Measurements from ENCODE around the gene HIKESHI.
"Not testable (repeated sequence)": the region's sequence is repeated elsewhere in the genome, so short reads cannot be mapped to it uniquely, and the experiment has no call there.

HIKESHI gene

GRCh38 chr11:86302092-86302793 is at the start of gene HIKESHI:
TSS of gene HIKESHI (plus strand) at chr11:86302240. CDS start at chr11:86302449, 209 bp downstream.
- DNase-seq = peak; percentile 98

- no peak for DNase-seq
Observed at GRCh38 chr11:86255896-86256295, 46.1 kb upstream of the HIKESHI start.

DNA sequence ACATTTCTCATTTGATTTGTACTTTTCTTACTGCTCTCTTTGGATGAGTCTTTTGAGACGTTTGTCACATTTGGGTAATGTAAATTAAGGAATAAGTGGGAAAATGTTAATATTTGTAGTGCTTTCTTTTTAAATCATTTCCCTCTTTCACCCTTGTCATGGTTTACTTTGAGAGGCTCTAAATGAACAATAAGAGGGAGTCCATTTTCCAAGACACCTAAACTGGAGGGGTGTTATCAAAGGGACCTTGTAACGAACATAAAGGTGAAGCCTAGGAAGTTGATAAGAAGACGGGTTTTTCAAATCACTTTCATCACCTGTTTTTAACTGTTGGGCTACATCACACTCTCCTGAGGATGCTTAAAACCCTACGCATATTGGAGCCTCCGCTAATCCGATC is 45.4 kb upstream of the HIKESHI start:
- DNase-seq = no peak

GRCh38 chr11:86257446-86257845 is 44.6 kb upstream of the HIKESHI start:
- DNase-seq = no peak

DNA sequence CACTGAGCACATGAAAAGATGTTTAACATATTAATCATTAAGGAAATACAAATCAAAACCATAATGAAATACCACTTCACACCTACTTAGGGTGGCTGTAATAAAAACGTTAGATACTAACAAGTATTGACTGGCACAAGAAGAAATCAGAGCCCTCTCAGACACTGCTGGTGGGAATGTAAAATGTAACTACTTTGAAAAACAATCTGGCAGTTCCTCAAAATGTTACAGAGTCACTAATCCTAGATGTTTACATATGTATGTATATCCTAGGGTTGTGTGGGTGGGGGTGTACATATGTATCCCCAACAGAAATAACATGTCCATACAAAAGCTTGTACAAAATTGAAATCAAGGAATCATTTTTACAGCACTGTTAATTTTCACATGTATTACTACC is 42.3 kb upstream of the HIKESHI start:
- DNase-seq = no peak

DNA sequence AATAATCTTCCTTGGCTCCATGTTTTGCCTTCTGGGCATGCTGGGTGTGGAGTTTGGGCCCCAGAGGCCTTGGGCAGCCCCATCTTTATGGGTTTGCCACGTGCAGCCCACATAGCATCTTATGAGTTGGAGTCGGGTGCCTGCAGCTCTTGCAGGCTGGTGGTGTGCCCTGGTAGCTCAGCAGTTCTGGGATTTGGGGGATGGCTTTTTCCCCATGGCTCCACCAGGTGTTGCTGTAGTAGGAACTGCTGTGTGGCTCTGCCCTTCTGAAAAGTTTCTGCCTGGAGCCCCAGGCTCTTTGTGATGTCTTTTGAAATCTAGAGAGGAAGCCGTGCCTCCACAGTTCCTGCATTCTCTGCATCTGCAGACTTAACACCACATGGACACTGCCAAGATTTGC is 40.7 kb upstream of the HIKESHI start:
- no peak for DNase-seq

GRCh38 chr11:86262387-86262786 is 39.7 kb upstream of the HIKESHI start:
- no peak for DNase-seq

DNA sequence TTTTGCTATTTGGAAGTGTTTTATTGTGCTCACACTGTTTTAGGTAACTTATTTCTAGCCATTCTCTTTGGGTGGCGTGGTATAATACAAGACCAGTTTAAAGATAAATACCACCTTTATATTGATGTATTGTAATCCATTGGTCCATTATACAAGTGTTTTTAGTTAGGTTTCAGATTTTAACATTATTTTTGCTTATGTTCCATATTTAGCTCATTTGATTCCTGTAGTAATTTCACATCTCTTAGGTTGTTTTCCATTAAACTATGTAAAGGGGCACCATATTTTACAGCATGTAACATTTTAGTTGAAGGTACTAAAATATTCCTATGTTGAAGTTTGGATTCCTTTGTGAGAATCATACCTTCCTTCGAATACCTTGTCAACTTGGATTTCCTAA is 37.4 kb upstream of the HIKESHI start:
- DNase-seq = no peak

DNA sequence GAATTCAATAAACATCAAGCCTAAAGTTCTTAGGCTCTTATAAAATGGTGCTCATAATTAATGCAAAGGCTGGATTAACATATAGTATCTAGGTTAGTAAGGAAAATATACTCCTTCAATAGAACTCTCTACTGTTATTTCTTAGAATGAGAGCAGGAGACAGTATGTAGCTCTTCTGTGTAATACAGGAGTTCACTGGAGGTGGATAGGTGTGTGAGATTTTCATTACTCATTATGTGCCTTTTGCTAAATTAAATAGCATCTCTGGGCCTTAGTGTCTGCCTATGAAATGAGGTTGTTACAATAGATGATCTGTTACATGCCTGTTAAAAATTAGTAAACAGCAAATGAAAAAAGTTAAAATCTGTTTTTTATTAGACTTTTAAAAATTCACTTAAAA is 36.8 kb upstream of the HIKESHI start:
- DNase-seq = no peak

- DNase-seq = no peak
Observed at GRCh38 chr11:86269645-86270044, 32.4 kb upstream of the HIKESHI start.

- DNase-seq = no peak
Observed at GRCh38 chr11:86274503-86274902, 27.5 kb upstream of the HIKESHI start.

GRCh38 chr11:86274999-86275398 is 27.0 kb upstream of the HIKESHI start:
- DNase-seq = no peak

DNA sequence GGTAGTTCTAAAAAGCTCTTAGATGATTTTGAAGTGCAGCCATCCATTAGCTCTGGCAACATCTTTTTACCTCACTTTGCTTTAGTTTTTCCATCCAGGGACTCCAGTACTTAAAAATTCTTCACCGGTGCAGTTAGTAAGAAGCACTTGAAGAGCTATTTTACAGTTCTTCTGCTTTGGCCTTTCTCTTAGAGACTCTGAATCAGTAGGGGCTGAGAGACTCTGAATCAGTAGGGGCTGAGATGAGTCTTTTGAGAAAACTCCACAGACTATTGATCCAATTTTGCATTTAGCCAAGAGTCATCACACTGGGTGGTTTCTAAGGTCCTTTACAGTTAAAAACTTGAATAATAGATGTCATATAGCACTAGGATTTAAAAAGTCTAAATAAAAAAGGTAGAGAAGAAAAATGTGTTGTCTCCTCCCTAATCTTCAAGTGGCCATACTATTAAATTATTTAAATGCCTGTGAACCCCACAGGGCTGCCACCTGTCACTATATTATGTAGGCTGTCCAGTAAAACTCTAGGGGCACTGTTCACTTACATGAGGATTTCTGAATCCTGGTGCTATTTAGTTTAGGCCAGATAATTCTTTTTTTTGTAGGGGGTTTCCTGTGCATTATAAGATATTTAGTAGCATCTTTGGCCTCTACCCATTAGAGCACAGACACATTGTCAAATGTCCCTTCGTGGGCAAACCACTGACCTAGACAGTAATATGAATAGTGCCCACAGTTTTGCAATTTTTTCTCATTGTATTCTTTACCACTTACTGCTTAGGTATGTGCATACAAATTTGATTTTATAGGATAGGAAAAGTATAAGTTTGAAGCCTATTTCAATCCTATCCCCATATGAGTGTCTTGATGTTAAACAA is 26.3 kb upstream of the HIKESHI start:
- no peak for DNase-seq

DNA sequence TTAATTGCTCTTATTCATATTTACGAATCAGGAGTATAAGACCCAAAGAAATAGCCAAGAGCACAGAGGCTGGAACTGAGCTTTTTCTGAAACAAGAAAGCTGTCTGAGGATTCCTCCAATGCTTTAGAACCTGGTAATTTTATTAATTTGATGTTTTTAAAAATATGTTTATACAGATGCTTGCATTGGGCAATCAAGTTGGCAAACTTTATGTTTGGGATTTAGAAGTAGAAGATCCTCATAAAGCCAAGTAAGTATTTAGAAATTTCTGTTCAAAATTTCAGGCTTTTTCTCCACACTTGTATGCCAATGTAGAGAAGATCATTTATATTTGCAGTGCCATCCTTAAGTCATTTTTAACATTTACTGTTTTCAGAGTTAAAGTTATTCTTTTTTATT is 24.3 kb upstream of the HIKESHI start:
- DNase-seq = no peak

DNA sequence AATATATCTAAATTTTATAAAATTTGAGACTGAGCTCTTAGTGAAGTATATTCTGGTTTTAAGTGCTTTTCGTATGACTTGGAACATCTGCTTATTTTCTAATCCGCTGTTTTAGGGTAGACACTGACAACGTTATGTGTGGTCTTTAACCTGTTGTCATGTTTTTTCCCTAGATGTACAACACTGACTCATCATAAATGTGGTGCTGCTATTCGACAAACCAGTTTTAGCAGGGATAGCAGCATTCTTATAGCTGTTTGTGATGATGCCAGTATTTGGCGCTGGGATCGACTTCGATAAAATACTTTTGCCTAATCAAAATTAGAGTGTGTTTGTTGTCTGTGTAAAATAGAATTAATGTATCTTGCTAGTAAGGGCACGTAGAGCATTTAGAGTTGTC is 23.8 kb upstream of the HIKESHI start:
- DNase-seq = no peak

- DNase-seq = no peak
Observed at GRCh38 chr11:86279747-86280146, 22.3 kb upstream of the HIKESHI start.

DNA sequence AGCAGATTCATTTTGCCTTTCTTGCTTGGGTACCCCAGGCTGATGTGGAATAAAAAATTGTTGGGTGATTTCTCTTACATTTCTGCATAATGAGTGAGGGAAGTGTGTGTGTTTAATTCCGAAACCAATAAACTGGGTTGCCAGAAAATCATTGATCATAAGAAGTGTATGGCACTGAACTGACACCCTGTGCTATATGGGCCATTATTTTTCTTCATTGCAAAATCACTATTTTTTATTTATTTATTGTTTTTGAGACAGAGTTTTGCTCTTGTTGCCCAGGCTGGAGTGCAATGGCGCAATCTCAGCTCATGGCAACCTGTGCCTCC is 14.6 kb upstream of the HIKESHI start:
- no peak for DNase-seq

- DNase-seq = no peak
Observed at GRCh38 chr11:86288776-86289507, 13.1 kb upstream of the HIKESHI start.

DNA sequence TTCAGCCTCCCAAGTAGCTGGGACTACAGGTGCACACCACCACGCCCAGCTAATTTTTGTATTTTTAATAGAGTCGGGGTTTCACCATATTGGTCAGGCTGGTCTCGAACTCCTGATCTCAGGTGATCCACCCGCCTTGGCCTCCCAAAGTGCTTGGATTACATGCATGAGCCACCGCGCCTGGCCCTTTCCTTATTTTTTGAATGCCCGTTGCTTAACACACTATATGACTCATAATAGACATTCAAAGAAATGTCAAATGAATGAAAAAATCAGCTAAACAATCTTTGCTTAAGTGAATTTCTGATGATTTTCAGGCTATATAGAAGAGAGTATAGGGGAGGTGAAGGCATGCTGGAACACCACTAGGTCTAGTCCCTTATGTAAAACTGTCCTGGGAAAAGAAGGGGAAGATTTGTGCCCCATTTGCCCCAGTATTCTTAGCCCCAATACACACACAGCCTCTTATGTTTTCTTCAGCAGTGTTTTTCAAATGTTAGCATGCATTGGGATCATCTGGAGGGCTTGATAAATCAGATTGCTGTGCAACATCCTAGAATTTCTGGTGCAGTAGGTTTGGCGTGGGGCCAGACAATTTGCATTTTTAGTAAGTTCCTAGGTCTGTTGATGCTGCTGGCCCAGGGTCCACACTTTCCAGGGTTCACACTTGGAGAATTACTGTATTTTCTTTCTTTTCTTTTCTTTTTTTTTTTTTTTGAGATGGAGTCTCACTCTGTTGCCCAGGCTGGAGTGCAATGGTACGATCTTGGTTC is 12.3 kb upstream of the HIKESHI start:
- DNase-seq = not testable (repeated sequence)

- DNase-seq = peak; percentile 58
Observed at GRCh38 chr11:86291466-86292262, 10.4 kb upstream of the HIKESHI start.

- DNase-seq = no peak
Observed at GRCh38 chr11:86292912-86293616, 9.0 kb upstream of the HIKESHI start.
